CD4-positive, alpha-beta T cell treated with Interleukin-6 for 4 hours (primary cell): ENCODE data around the gene TPST2.

ENCODE experiments used
- DNase-seq: peaks from one replicate; pipeline ENCODE4 v3.0.0-alpha.2; 2020; ENCODE audit warnings: mixed read lengths

TPST2 gene

GRCh38 chr22:26487996-26488395 lies 101.9 kb downstream of the TPST2 start:
- DNase-seq, result no peak

GRCh38 chr22:26486394-26486793 lies 103.5 kb downstream of the TPST2 start:
- no peak for DNase-seq

- DNase-seq, result no peak
These were observed 104.0 kb downstream of the TPST2 start for GRCh38 chr22:26485806-26486390.

GRCh38 chr22:26485013-26485412 lies 104.9 kb downstream of the TPST2 start:
- no peak for DNase-seq

GRCh38 chr22:26484360-26484706 lies 105.6 kb downstream of the TPST2 start:
- DNase-seq, result no peak

- DNase-seq, result peak; percentile 94
These were observed 106.2 kb downstream of the TPST2 start, which contains the start of the genes HPS4 and SRRD for GRCh38 chr22:26483439-26484359. HPS4 (minus strand) TSS chr22:26483783; CDS start chr22:26481762, 2,021 bp downstream. SRRD (plus strand) TSS chr22:26483877; CDS start chr22:26483891, 14 bp downstream.

GRCh38 chr22:26483043-26483438 lies 106.9 kb downstream of the TPST2 start:
- DNase-seq, result no peak

- no peak for DNase-seq
These were observed 107.8 kb downstream of the TPST2 start for GRCh38 chr22:26482161-26482560.

GRCh38 chr22:26481694-26482093 lies 108.2 kb downstream of the TPST2 start:
- DNase-seq, result no peak

GRCh38 chr22:26481112-26481693 lies 108.7 kb downstream of the TPST2 start:
- no peak for DNase-seq

GRCh38 chr22:26480611-26480932 lies 109.4 kb downstream of the TPST2 start:
- DNase-seq, result no peak

GRCh38 chr22:26479792-26480610 lies 109.9 kb downstream of the TPST2 start:
- DNase-seq, result no peak

- no peak for DNase-seq
These were observed 110.7 kb downstream of the TPST2 start for GRCh38 chr22:26479043-26479791.

GRCh38 chr22:26477341-26477731 lies 112.6 kb downstream of the TPST2 start:
- DNase-seq, result no peak

GRCh38 chr22:26476705-26477340 lies 113.1 kb downstream of the TPST2 start:
- DNase-seq, result no peak

GRCh38 chr22:26474682-26475081 lies 115.2 kb downstream of the TPST2 start:
- DNase-seq, result no peak
